Endothelial cell of umbilical vein (primary cell): ENCODE measurements around the gene SLC39A3. TPM values are rescaled to one million over a fixed set of nuclear protein-coding genes. Genes with fewer than 3 reads are reported as not detected.

ENCODE experiments used
- BruUV-seq: library from RNA; stranded (reverse); fragments of 400-500 nt; replicated peaks from 2 replicates; lab custom pipeline; 2021; lab: Mats Ljungman, UMichigan
- CTCF ChIA-PET: fragments of 300-600, 350-600 bp; sonication (Branson Sonifier 250); formaldehyde crosslinking; loops from one replicate; lab custom pipeline; 2021; ENCODE audit warnings: antibody characterized with exemption, inconsistent platforms; lab: Charles Lee
- POLR2A ChIA-PET: fragments of 300-600, 350-600 bp; sonication (Branson Sonifier 250); formaldehyde crosslinking; loops from one replicate; lab custom pipeline; 2021; ENCODE audit warnings: antibody characterized with exemption, inconsistent platforms; lab: Charles Lee
- DNase-seq: peaks from one replicate; pipeline ENCODE4 v3.0.0-alpha.2; 2011; ENCODE audit warnings: low read depth, low spot score
- FAIRE-seq: peaks from 2 replicates; lab custom pipeline; 2011; peaks lifted over from hg19 to GRCh38; lab: Jason Lieb, UNC
- H2AFZ ChIP-seq: 2 replicates; pipeline ENCODE4 v1.6.0; 2012; ENCODE audit warnings: low read depth, low read length, control low read depth, inconsistent platforms
- H3K27ac ChIP-seq: 2 replicates; pipeline ENCODE4 v1.5.1; 2011; ENCODE audit warnings: low read depth, mild to moderate bottlenecking, control low read depth, low read length, moderate library complexity; ENCODE audit not compliant: insufficient read depth
- H3K27me3 ChIP-seq, 2 experiments: 2 replicates each; pipeline versions ENCODE4 v1.6.0 to v1.6.1; 2011; ENCODE audit warnings: low read length in 2 of 2, mixed read lengths in 1 of 2; ENCODE audit not compliant: control insufficient read depth in 2 of 2, insufficient read depth in 2 of 2
- H3K36me3 ChIP-seq, 2 experiments: 2 replicates in 1 of 2; 3 replicates in 1 of 2; pipeline ENCODE4 v1.5.1; 2011; ENCODE audit warnings: low read length in 2 of 2, mild to moderate bottlenecking in 1 of 2, moderate library complexity in 1 of 2; ENCODE audit not compliant: control insufficient read depth in 2 of 2, insufficient read depth in 2 of 2; ENCODE audit errors: extremely low read depth in 1 of 2
- H3K4me1 ChIP-seq: 3 replicates; pipeline ENCODE4 v1.5.1; 2011; ENCODE audit warnings: mild to moderate bottlenecking, low read length; ENCODE audit not compliant: control insufficient read depth, insufficient read depth; ENCODE audit errors: extremely low read depth
- H3K4me2 ChIP-seq: 2 replicates; pipeline ENCODE4 v1.6.1; 2011; ENCODE audit warnings: low read length, control low read depth, mixed read lengths; ENCODE audit not compliant: insufficient read depth
- H3K4me3 ChIP-seq, 3 experiments: fragments of 200-600 bp in 1 of 3; sonication (generic), shearing (Covaris generic) in 1 of 3; replicated peaks in 1 of 3; 2 replicates each; pipeline ENCODE4 v1.5.1; 2011 to 2016; ENCODE audit warnings: control low read depth in 3 of 3, low read length in 3 of 3, mild to moderate bottlenecking in 2 of 3, inconsistent platforms in 1 of 3, low read depth in 1 of 3, moderate library complexity in 1 of 3; ENCODE audit not compliant: insufficient read depth in 1 of 3
- H3K79me2 ChIP-seq: 2 replicates; pipeline ENCODE4 v1.6.0; 2012; ENCODE audit warnings: low read length, inconsistent platforms; ENCODE audit not compliant: control insufficient read depth, insufficient read depth
- H3K9ac ChIP-seq: replicated peaks from 2 replicates; pipeline ENCODE3; 2011; ENCODE audit warnings: low read length, control low read depth; ENCODE audit not compliant: insufficient read depth; ENCODE audit errors: extremely low read depth
- H3K9me1 ChIP-seq: replicated peaks from 3 replicates; pipeline ENCODE4 v1.6.0; 2011; ENCODE audit warnings: mild to moderate bottlenecking, low read length; ENCODE audit not compliant: control insufficient read depth, insufficient read depth; ENCODE audit errors: extremely low read depth
- H3K9me3 ChIP-seq: replicated peaks from 2 replicates; pipeline ENCODE4 v1.5.1; 2012; ENCODE audit warnings: low read length, inconsistent platforms; ENCODE audit not compliant: control insufficient read depth, insufficient read depth
- H4K20me1 ChIP-seq: replicated peaks from 2 replicates; pipeline ENCODE3; 2011; ENCODE audit warnings: mild to moderate bottlenecking, low read length; ENCODE audit not compliant: control insufficient read depth, insufficient read depth; ENCODE audit errors: extremely low read depth
- EZH2 ChIP-seq: IDR thresholded peaks from 2 replicates; pipeline ENCODE4 v1.6.1; 2012; ENCODE audit warnings: borderline replicate concordance, low read depth, mild to moderate bottlenecking, moderate library complexity, low read length, inconsistent platforms; ENCODE audit not compliant: severe bottlenecking
- FOS ChIP-seq: IDR thresholded peaks from 2 replicates; pipeline ENCODE4 v1.6.1; 2011; ENCODE audit warnings: mild to moderate bottlenecking, low read length, moderate library complexity, borderline replicate concordance; ENCODE audit not compliant: insufficient read depth
- JUN ChIP-seq: IDR thresholded peaks from 2 replicates; pipeline ENCODE4 v1.6.1; 2011; ENCODE audit warnings: borderline replicate concordance, low read depth; ENCODE audit not compliant: insufficient read length, insufficient read depth
- MYC ChIP-seq: IDR thresholded peaks from one replicate; pipeline ENCODE4 v1.6.1; 2011; ENCODE audit warnings: mild to moderate bottlenecking, low read depth, low read length
- POLR2A ChIP-seq: IDR thresholded peaks from 2 replicates; pipeline ENCODE4 v1.6.1; 2012; ENCODE audit warnings: low read depth, mild to moderate bottlenecking, control low read depth, low read length
- dilution Hi-C: fragments of 300-500 bp; cut with MboI; formaldehyde crosslinking; loops from one replicate; pipeline ENCODE4 v1.15.0; 2019; ENCODE audit warnings: low sequenced_read_pairs; ENCODE audit not compliant: extremely low pct_ligation_motif_present
- intact Hi-C: fragments of 100-400 bp; cut with micrococcal nuclease; formaldehyde crosslinking; loops from one replicate; pipeline ENCODE4 v1.10.0; 2022
- polyA plus RNA-seq, 4 experiments: library from polyadenylated mRNA; depleted of rRNA in 3 of 4; stranded (reverse) in 3 of 4; unstranded in 1 of 4; fragments of >200 nt; gene quantifications; 2 replicates each; pipeline versions ENCODE4 v1.2.1 to v1.2.3, GENCODE V29; 2011 to 2012; ENCODE audit warnings: missing spikeins in 1 of 4
- total RNA-seq: library from RNA; stranded (reverse); gene quantifications from 2 replicates; pipeline ENCODE4 v1.2.3, GENCODE V29; 2021
- TF ChIP-seq, protein P1 (sequence below), 2 donors: IDR thresholded peaks; 1 replicate in 1 of 2; 2 replicates in 1 of 2; pipeline ENCODE4 v1.5.1; 2011; ENCODE audit warnings: low read length in 2 of 2, mild to moderate bottlenecking in 2 of 2, moderate library complexity in 2 of 2, control low read depth in 1 of 2, inconsistent platforms in 1 of 2, low read depth in 1 of 2; ENCODE audit not compliant: insufficient read depth in 1 of 2; ENCODE audit errors: extremely low read depth in 1 of 2
- TF ChIP-seq, protein P2 (sequence below): IDR thresholded peaks from 2 replicates; pipeline ENCODE4 v1.6.1; 2011; ENCODE audit not compliant: insufficient read depth, insufficient read length

Gene SLC39A3
- total and polyA plus RNA-seq, 2 donors (not counting 3 experiments of a cell fraction or from before 2014, with no cell fraction given) = 28.0 to 43.1 TPM

DNA sequence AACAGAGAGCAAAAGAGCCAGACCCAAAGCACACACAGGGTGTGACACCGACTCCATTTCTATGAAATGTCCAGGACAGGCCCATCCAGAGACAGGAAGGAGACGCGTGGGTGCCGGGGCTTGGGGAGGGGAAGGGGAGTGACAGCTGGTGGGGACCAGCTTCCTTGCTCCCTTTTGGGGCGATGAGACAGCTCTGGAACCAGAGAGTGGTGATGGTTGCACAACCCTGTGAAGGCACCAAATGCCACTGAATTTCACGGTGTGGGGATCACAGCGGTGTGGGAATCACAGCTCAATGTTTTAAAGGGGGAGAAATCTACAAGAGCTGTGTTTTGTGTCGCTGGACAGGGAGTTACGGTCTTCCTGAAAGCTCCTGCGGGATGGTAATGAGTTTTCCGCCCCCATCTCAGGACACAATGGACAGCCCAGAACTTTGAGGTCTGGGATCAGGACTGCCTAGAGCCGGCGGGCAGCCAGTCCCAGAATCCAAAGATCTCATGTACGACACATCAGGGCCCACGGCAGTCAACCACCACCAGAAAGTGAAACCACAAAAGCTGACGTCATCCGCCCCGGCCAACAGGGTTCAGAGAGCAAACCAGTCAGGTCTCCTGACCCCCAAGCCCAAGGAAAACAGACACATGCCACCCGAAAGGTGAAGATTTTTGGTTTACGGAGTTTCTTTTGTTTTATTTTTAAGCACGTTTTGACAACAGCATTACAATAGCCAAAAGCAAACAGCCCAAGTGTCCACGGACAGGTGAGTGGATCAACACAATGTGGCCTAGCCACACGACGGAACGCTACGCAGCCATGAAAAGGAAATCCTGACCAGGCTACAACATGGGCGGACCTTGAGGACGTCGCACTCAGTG lies 36.0 kb upstream of the SLC39A3 start:
- Histone ChIP-seq H2AFZ (no peak overlapping the region), H3K9me3 (no peaks in the 10 kb centered on the region), H3K27me3 (no peaks in the 10 kb centered on the region), H3K9me1 (no peaks in the 10 kb centered on the region), H3K4me3 (peak overlapping the region in 2 of 3 experiments; percentile 17 to 22), H3K27ac (peak overlapping the region; percentile 62), H4K20me1 (no peaks in the 10 kb centered on the region), H3K79me2 (peaks cover 90% of the 10 kb centered on the region), H3K9ac (peak overlapping the region; percentile 51), H3K4me1 (no peaks in the 10 kb centered on the region), H3K4me2 (peak overlapping the region; percentile 57), H3K36me3 (peaks cover 0 to 3% of the 10 kb centered on the region in 2 experiments)
- FAIRE-seq (peak; percentile 85), DNase-seq (peak; percentile 64)
- no TSS peak for BruUV-seq
- intact Hi-C loops = no loop called here
- CTCF ChIA-PET = interaction anchor here (1.0 to 1.2 kb wide), 2 partner anchors 127 to 187 kb away, joined by 3 to 4 read pairs; no protein-coding TSS in a partner anchor
- TF ChIP-seq POLR2A (no peak), EZH2 (no peak), JUN (peak; percentile 29), FOS (no peak), MYC (no peak)
- TF ChIP-seq, protein P1, sequence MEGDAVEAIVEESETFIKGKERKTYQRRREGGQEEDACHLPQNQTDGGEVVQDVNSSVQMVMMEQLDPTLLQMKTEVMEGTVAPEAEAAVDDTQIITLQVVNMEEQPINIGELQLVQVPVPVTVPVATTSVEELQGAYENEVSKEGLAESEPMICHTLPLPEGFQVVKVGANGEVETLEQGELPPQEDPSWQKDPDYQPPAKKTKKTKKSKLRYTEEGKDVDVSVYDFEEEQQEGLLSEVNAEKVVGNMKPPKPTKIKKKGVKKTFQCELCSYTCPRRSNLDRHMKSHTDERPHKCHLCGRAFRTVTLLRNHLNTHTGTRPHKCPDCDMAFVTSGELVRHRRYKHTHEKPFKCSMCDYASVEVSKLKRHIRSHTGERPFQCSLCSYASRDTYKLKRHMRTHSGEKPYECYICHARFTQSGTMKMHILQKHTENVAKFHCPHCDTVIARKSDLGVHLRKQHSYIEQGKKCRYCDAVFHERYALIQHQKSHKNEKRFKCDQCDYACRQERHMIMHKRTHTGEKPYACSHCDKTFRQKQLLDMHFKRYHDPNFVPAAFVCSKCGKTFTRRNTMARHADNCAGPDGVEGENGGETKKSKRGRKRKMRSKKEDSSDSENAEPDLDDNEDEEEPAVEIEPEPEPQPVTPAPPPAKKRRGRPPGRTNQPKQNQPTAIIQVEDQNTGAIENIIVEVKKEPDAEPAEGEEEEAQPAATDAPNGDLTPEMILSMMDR (IDR thresholded peaks at IDR 0.05; ENCODE audit: extremely low read depth in 1 of 2, insufficient read depth in 1 of 2, low read depth in 1 of 2, low read length in 2 of 2) = no peak
- TF ChIP-seq, protein P2, sequence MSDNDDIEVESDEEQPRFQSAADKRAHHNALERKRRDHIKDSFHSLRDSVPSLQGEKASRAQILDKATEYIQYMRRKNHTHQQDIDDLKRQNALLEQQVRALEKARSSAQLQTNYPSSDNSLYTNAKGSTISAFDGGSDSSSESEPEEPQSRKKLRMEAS = no peak
- dilution Hi-C loops = no loop called here
- POLR2A ChIA-PET = no interaction called here
